ENCODE measurements around the gene WDR31. TPM values are rescaled to one million over a fixed set of nuclear protein-coding genes. Genes with fewer than 3 reads are reported as not detected.

The WDR31 gene
- polyA plus RNA-seq, 2 of the 4 experiments (the other 2 are of a cell fraction), result 1.9 to 2.9 TPM

- no peak for FAIRE-seq
- 90% methylated on average over 7 of the region's 7 CpGs for WGBS (ENCODE audit: missing lambda C conversion rate)
- ChIA-PET POLR2A (interaction anchor here (0.5 kb wide), 1 partner anchor 868 kb away, joined by 6 read pairs; no protein-coding TSS in a partner anchor), CTCF (interaction anchor here (1.1 kb wide), 1 partner anchor 313 kb away, joined by 3 read pairs; no protein-coding TSS in a partner anchor)
- Histone ChIP-seq H3K4me3 (no peak overlapping the region), H3K27ac (no peak overlapping the region), H3K9me3 (no peaks in the 10 kb centered on the region), H3K4me2 (no peak overlapping the region), H3K4me1 (no peaks in the 10 kb centered on the region)
- DNase-seq (ENCODE audit: low read depth in 1 of 2, low spot score in 1 of 2), result no peak
- ATAC-seq, result no peak
- no peak for TF ChIP-seq MAFK (IDR thresholded peaks at IDR 0.05; ENCODE audit: partially characterized antibody)
- TF ChIP-seq FOSB (CRISPR knock-in tag; IDR thresholded peaks at IDR 0.05), result no peak
- no peak for TF ChIP-seq HDAC2 (IDR thresholded peaks at IDR 0.05)
- TF ChIP-seq GATA3 (IDR thresholded peaks at IDR 0.05; ENCODE audit: borderline replicate concordance), result no peak
- TF ChIP-seq EHMT2 (IDR thresholded peaks at IDR 0.05; ENCODE audit: low read depth), result no peak
- no peak for TF ChIP-seq BHLHE40 (IDR thresholded peaks at IDR 0.05; ENCODE audit: low read depth, low read length)
Measured at GRCh38 chr9:113293285-113293878, 46.7 kb downstream of the WDR31 start.

DNA sequence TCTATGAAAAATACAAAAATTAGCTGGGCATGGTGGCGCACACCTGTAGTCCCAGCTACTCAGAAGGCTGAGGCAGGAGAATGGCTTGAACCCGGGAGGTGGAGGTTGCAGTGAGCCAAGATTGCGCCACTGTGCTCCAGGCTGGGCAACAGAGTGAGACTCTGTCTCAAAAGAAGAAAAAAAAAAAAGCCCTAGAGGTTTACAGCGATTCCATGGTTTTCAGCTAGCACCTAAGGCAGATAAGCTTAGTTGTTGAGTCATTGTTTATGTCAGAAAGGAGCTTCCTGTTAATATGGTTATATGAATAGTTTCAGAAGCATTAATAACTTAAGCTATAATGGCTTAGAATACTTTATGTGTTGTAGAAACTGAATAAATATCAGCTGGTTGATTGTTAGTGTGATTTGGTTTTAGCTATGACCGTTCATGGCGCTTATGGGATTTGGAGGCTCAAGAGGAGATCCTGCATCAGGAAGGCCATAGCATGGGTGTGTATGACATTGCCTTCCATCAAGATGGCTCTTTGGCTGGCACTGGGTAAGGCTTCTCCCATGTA is 49.9 kb downstream of the WDR31 start:
- TF ChIP-seq EHMT2 (IDR thresholded peaks at IDR 0.05; ENCODE audit: low read depth), result no peak
- TF ChIP-seq, protein P1, sequence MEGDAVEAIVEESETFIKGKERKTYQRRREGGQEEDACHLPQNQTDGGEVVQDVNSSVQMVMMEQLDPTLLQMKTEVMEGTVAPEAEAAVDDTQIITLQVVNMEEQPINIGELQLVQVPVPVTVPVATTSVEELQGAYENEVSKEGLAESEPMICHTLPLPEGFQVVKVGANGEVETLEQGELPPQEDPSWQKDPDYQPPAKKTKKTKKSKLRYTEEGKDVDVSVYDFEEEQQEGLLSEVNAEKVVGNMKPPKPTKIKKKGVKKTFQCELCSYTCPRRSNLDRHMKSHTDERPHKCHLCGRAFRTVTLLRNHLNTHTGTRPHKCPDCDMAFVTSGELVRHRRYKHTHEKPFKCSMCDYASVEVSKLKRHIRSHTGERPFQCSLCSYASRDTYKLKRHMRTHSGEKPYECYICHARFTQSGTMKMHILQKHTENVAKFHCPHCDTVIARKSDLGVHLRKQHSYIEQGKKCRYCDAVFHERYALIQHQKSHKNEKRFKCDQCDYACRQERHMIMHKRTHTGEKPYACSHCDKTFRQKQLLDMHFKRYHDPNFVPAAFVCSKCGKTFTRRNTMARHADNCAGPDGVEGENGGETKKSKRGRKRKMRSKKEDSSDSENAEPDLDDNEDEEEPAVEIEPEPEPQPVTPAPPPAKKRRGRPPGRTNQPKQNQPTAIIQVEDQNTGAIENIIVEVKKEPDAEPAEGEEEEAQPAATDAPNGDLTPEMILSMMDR (IDR thresholded peaks at IDR 0.05), result no peak
- TF ChIP-seq HDAC2 (IDR thresholded peaks at IDR 0.05), result no peak
- no peak for TF ChIP-seq TP53 (CRISPR knock-in tag; IDR thresholded peaks at IDR 0.05)
- TF ChIP-seq FOSL2 (IDR thresholded peaks at IDR 0.05), result no peak
- TF ChIP-seq FOSL2 (CRISPR knock-in tag; IDR thresholded peaks at IDR 0.05), result no peak
- TF ChIP-seq, protein P2, sequence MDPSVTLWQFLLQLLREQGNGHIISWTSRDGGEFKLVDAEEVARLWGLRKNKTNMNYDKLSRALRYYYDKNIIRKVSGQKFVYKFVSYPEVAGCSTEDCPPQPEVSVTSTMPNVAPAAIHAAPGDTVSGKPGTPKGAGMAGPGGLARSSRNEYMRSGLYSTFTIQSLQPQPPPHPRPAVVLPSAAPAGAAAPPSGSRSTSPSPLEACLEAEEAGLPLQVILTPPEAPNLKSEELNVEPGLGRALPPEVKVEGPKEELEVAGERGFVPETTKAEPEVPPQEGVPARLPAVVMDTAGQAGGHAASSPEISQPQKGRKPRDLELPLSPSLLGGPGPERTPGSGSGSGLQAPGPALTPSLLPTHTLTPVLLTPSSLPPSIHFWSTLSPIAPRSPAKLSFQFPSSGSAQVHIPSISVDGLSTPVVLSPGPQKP (IDR thresholded peaks at IDR 0.05; ENCODE audit: low read depth, low read length), result no peak
- no peak for TF ChIP-seq KDM1A (IDR thresholded peaks at IDR 0.05; ENCODE audit: low read depth)
- no peak for TF ChIP-seq HOXB5 (CRISPR knock-in tag; IDR thresholded peaks at IDR 0.05)
- TF ChIP-seq, protein P3, sequence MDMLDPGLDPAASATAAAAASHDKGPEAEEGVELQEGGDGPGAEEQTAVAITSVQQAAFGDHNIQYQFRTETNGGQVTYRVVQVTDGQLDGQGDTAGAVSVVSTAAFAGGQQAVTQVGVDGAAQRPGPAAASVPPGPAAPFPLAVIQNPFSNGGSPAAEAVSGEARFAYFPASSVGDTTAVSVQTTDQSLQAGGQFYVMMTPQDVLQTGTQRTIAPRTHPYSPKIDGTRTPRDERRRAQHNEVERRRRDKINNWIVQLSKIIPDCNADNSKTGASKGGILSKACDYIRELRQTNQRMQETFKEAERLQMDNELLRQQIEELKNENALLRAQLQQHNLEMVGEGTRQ (IDR thresholded peaks at IDR 0.05), result no peak
- TF ChIP-seq HOXB13 (CRISPR knock-in tag; IDR thresholded peaks at IDR 0.05; ENCODE audit: low read depth), result no peak
- no peak for TF ChIP-seq NR3C1 (IDR thresholded peaks at IDR 0.05)
- TF ChIP-seq, protein P4, sequence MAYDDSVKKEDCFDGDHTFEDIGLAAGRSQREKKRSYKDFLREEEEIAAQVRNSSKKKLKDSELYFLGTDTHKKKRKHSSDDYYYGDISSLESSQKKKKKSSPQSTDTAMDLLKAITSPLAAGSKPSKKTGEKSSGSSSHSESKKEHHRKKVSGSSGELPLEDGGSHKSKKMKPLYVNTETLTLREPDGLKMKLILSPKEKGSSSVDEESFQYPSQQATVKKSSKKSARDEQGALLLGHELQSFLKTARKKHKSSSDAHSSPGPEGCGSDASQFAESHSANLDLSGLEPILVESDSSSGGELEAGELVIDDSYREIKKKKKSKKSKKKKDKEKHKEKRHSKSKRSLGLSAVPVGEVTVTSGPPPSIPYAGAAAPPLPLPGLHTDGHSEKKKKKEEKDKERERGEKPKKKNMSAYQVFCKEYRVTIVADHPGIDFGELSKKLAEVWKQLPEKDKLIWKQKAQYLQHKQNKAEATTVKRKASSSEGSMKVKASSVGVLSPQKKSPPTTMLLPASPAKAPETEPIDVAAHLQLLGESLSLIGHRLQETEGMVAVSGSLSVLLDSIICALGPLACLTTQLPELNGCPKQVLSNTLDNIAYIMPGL (CRISPR knock-in tag; IDR thresholded peaks at IDR 0.05; ENCODE audit: borderline replicate concordance), result no peak
- TF ChIP-seq, protein P5, sequence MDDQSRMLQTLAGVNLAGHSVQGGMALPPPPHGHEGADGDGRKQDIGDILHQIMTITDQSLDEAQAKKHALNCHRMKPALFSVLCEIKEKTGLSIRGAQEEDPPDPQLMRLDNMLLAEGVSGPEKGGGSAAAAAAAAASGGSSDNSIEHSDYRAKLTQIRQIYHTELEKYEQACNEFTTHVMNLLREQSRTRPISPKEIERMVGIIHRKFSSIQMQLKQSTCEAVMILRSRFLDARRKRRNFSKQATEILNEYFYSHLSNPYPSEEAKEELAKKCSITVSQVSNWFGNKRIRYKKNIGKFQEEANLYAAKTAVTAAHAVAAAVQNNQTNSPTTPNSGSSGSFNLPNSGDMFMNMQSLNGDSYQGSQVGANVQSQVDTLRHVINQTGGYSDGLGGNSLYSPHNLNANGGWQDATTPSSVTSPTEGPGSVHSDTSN (IDR thresholded peaks at IDR 0.05), result no peak
- no peak for TF ChIP-seq EP300 (IDR thresholded peaks at IDR 0.05)
- no peak for TF ChIP-seq RARB (CRISPR knock-in tag; IDR thresholded peaks at IDR 0.05)
- TF ChIP-seq, protein P6, sequence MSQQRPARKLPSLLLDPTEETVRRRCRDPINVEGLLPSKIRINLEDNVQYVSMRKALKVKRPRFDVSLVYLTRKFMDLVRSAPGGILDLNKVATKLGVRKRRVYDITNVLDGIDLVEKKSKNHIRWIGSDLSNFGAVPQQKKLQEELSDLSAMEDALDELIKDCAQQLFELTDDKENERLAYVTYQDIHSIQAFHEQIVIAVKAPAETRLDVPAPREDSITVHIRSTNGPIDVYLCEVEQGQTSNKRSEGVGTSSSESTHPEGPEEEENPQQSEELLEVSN (IDR thresholded peaks at IDR 0.05; ENCODE audit: borderline replicate concordance, low read depth), result no peak
- no peak for TF ChIP-seq CEBPB (IDR thresholded peaks at IDR 0.05)
- no peak for TF ChIP-seq ZNF302 (CRISPR knock-in tag; IDR thresholded peaks at IDR 0.05)
- H3K4me2 ChIP-seq, result no peak overlapping the region
- H3K4me3 ChIP-seq, result no peak overlapping the region
- H3K9me3 ChIP-seq, result no peaks in the 10 kb centered on the region
- 87% methylated on average over 6 of the region's 6 CpGs for WGBS (ENCODE audit: missing lambda C conversion rate)
- ChIA-PET CTCF (interaction anchor here (0.6 to 1.6 kb wide), 4 partner anchors 20 to 90 kb away, joined by 3 to 4 read pairs (median 3); partner anchors contain the start of gene WDR31), POLR2A (interaction anchor here (0.6 to 1.0 kb wide), 2 partner anchors 15 to 16 kb away, joined by 3 read pairs; no protein-coding TSS in a partner anchor)
- no peaks in the 10 kb centered on the region for H3K4me1 ChIP-seq
- FAIRE-seq (no peak), ATAC-seq (no peak), DNase-seq (ENCODE audit: low read depth in 1 of 2, low spot score in 1 of 2) (no peak)
- no peak overlapping the region for H3K27ac ChIP-seq

Measured in A549 (cell line).